HG02678 (cell line): Measurements from ENCODE around the gene PSMA3.

Source experiments
- ATAC-seq: cut with Tn5 transposase; IDR thresholded peaks from one replicate; pipeline ENCODE4 v1.9.1; 2021; ENCODE audit warnings: mild to moderate bottlenecking, moderate library complexity; ENCODE audit not compliant: unreplicated experiment

The PSMA3 gene

DNA sequence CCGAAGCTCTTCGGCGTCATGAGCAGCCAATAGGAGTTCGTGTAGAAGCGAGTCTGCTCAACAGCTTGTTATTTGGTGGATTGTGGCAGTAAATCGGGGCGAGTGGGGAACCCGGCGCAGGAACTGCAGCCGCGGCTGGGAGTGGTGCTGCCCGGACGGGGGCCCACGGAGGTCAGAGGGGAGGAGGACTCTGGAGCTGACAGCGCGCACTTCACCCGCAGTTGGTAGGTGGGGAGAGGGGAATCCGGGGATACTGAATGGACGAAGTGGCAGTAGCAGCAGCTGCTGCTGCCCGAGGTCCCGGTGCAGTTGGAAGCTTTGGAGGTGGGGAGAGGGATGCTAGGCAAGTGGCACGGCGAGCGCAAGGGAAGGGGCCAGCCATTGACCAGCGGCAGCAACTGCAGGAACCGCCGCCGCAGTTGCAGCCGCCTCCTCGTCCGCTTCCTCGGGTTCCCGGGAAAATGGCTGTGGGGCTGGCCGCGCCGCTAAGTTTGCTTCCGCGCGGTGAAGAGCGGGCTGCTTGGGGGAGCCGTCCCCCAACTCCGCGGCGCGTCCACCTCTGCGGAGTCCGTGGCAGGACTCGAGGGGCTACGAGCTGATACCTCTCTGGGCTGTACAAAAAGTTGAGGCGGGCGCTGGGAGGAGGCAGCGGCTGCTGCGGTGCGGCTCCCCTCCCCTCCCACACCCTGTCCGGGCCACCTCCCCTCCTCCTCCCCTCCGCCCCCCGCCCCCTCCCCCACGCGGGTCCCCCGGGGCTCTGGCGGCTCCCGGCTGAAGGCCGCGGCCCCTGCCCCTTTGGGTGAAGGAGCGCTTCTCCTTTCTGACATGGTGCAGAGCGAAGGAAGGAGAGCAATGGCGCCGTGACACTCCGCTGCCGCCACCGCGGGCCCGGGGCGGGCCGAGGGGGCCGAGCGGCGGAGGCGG, 54.1 kb downstream of the PSMA3 start, which contains the start of gene ARID4A:
TSS of gene ARID4A (plus strand) at position 79 of the 924 bp plus-strand sequence. CDS start 1,300 bp downstream, outside the sequence.
- ATAC-seq, result no peak

DNA sequence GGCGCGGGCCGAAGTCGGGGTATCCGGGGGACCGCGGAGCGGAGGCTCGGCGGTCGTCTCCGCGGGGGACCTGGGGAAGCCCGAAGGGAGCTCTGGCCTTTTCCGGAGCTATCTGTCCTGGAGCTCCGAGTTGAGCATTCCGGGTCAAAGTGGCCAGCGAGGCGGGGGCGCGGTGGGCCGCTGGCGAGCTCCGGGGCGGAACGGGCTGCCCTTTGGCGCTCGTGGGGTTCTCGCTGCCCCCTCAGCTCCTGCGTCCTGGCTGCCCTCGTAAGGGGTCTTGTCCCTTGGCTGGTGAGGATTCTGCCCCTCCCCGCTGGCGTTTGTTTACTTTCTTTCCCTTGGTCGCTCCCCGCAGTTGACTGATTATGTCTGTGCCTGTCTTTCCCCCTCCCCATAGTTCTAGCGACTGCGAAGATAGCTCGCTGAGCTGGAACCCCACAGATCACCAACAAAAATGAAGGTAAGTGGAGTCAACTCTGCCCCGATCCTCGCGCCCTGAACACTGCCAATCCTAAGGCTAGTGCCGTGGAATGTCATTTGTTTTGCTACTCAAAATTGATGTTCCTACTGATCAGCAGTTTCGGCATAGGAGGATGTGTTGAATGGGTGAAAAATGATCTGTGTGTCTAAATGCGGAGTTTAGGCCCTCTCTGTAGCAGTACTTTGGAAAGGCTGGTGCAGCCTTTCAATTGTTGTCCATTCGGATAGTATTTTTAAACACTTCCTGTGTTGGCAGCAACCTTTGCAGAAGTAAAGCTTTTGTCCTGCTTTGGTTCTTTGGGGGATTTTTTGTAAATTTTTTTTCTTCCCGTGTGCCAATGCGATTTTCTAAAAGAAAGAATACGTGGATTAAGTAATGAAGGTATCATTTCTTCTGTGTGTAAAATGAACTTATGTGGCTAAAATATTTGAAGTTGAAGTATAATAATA, 55.0 kb downstream of the PSMA3 start:
- ATAC-seq, result no peak

DNA sequence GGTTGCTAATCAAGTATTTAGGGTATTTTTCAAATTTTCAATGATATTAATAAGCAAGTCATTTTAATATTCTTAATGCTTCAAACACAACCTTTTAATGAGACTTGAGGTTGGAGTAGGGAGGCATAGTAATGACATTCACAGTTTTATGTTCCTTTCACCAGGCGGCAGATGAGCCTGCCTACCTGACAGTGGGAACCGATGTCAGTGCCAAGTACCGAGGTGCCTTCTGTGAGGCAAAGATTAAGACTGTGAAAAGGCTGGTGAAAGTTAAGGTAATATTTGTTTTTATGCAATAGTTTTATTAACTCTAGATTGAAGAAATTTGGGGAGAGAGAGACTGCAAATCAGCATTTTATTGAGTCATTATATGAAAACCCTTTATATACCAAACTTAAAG, 56.8 kb downstream of the PSMA3 start:
- no peak for ATAC-seq

DNA sequence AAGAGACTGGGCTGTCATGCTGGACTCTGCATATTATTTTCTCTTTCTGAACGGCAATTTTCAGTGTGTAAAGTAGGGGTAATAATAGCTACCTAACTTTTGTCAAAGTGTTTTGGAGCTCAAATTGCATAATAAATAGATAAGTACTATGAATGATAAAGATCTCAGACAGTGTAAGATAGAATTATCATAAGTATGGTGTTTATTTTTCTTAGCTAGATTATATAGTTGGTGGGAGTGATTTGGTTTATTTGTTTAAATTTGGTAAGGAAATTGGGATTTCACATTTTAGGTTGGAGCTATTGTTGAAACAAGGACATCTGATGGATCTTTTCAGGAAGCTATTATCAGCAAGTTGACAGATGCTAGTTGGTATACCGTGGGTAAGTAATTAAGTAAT, 61.1 kb downstream of the PSMA3 start:
- no peak for ATAC-seq

DNA sequence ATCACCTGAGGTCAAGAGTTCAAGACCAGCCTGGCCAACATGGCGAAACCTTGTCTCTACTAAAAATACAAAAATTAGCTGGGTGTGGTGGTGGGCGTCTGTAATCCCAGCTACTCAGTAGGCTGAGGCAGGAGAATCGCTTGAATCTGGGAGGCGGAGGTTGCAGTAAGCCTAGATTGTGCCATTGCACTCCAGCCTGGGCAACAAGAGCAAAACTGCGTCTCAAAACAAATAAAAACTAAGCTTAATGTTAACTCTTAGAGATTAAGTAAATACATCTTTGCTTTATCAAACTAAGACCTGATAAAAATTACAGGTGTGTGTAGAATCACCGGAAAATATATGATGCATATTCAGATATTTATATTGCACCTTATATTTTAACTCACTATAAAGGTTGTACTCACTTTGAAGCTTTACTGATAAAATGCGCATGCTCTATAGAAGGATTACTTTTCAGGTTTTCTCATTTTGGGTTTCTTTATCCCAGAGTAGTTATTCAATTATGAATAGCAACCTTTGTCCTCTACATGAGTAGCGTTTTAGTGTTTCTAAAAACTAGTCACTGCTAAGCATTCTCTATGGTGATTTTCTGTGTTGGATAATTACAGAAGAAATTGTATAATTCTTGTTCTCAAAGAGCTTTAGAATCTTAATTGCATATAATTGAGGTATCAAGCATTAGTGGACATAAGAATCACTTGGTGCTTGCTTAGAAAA, 63.1 kb downstream of the PSMA3 start:
- no peak for ATAC-seq

DNA sequence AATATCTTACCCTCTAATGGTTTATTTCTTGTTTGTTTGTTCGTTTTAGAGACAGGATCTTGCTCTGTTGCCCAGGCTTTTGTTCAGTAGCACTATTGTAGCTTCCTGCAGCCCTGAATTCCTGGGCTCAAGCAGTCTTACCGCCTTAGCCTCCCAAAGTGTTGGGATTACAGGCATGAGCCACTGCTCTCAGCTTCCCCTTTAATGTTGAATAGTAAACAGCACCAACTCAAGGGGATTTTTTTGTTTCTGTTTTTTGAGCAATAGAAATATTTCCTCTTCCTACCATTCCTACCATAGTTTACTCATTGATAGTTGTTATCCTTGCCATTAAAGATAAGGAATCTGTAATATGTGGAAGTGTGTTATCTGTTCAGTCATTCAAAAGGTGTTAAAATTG, 64.4 kb downstream of the PSMA3 start:
- ATAC-seq, result no peak

DNA sequence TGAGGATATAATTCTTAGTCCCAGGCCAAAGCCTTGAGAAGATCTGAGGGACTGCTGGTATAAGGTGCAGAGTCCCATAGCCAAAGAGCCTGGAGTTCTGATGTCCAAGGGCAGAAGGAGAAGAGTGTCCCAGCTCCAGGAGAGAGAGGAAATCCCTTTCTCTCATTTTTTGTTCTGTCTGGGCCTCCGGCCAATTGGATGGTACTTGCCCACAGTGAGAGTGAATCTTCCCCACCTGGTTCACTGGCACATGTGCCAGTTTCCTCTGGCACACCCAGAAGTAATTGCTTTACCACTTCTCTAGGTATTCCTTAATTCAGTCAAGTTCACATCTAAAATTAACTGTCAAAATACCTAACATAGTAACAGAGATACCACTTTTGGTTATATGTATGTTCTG, 69.1 kb downstream of the PSMA3 start:
- ATAC-seq, result no peak

DNA sequence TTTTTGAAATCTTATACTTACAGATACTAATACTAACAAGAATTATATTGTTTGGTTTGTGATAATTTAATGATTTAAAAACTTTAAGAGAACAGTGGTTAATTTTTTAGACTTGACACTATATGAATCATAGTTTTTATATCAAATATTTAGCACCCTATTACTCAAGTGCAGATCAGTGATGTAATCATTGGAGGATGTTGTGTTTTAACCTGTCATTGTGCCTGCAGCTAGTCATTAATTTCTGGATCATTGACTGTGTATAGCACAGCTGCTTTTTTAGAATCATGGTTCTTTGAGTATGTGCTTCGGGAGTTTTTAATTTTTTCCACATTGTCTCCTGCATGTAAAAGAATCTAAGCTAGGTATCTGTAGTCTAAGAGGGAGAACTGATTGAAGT, 71.0 kb downstream of the PSMA3 start:
- no peak for ATAC-seq
